GM21367 (cell line): ENCODE results near the gene LRRK2.
"Not testable (repeated sequence)": the region's sequence is repeated elsewhere in the genome, so short reads cannot be mapped to it uniquely, and the experiment has no call there.

Experiments used
- ATAC-seq: cut with Tn5 transposase; IDR thresholded peaks from one replicate; pipeline ENCODE4 v1.9.1; 2021; ENCODE audit not compliant: unreplicated experiment

LRRK2 gene

DNA sequence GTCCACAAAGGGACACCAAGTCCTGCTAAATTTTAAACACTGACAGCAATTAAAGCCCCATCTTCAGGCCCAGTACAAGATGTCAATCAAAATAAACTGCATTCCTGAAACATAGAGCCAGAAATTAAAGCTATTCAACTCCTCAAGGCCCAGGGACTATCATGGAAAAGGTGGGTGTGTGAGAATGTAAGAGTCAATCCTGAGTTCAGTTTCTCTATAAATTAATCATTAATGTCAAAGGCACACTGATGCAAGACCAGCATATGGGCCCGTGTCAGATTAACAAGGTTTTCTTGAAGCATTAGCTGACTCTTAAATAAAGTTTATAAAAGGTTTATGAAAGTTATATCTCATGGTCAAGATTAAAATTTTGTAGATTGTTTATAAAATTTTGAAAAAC lies 13.6 kb upstream of the LRRK2 start:
- not testable (repeated sequence) for ATAC-seq

DNA sequence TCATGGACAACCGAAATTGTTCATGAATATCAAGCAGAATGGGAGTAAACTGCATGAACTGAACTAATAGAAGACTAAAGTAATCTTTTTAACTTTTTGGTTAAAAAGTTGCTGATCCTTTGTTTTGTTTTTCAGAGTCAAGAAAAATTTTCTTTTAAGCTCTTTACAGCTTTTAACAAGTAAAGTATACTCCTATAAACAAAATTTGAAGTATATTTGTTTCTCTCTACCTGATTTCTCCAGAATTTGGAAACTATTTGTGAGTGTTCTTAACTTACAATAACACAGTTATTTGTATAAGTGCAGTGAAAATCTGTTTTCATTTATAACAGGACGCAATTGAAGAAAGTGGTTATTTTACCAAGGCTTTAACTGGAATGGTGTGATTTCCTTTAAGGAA lies 12.2 kb upstream of the LRRK2 start:
- ATAC-seq: no peak

DNA sequence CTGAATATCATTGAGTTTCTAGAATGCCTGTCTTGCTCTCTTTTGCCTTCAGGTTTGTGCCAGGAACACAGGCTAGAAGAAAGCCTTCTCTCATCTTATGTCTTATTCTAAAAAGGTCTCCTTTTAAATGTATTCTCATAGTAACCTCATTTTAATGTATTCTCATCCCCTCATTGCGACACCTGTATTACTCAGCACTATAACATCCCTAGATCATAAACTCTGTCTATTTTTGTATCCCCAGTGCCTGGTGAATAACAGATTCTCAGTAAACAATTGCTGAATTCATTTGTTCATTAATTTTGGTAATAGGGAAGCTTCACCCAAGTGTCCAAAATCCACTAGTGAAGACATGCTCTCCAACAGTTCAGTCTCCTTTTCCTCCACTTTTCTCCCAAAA lies 8.8 kb upstream of the LRRK2 start:
- ATAC-seq: no peak

DNA sequence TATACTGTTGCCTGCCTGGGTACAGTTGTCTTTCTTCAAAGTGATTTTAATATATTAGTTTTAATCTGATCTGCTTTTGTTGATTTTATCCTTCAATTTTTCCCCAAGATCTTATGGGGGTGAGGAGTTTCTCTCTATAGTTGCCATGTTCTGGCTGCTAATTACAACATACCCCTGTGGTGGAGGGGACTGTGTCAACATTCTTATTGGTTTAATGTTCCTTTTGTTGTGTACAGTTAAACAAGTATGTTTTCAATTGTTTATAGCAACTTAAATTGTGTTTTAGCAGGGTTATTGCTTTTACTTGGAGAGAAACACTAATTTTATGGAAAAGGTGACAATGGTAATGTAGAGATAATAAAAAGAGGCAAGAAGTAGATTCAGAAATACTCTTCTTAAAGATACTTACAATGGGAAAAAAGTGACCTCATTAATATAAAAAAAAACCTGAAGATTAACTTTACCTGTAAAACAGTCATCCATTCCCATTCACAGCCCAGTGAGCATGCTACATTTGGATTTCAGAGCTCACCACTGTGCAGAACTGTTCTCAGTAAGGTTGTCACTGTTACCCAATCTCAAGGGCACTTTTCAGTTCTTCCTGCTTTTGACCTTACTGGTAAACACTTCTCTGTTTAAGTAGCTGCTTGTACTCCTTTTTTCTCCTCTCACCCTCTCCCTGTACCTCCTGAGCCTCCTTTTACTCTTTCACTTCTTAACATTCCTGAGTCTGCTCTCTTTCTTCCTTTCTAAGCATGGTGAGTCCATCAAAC lies 8.1 kb upstream of the LRRK2 start:
- ATAC-seq: no peak

DNA sequence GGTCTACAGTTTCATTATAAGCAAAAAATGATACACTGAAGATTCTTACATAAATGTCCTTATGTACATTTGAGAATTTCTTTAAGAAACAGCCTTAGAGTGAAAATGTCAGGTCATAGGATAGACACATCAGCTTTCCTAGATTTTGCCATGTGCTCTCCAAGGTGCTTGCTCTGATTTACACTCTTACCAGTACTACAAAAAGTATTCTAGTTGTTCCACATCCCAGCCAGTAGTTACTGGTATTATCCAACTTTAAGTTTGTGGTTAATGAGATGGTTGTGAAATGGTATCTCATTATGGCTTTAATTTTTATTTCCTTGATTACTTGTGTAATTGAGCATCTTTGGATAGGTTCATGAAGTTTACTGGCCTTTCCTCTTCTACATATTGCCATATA lies 5.0 kb upstream of the LRRK2 start:
- no peak for ATAC-seq

DNA sequence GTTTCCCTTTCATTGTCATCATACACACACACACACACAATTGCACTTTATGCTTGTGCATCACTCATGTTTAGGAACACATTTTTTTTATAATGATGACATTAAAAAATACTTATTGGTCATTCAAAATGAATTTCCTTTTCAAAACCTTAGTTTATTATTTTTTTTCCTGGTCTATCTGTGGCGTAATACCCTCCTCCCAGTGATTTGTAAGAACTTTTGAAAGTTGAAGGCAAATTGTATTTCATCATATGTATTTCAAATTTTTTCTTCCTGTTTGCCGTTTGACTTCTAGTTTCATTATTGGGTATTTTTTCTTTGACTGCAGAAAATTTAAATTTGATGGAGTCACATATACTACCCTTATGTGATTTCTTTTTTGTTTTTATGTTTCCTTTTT lies 2.5 kb upstream of the LRRK2 start:
- no peak for ATAC-seq

DNA sequence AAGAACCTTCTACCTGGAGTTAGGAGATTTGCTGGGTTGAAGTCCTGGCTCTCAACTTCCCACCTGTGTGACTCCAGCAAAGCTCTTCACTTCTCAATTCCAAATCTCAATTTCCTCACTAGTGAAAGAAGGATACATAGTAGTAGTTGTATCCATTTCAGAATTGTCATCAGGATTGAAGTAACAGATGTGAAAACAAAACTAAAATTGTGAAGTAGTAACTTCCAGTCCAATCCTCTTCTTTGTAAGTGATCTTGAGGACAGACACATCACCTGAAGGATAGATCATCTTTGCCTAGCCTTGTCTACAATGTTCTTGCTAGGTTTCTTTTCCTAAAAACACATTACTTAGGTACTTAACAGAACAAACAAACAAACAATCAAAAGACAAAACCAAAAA lies 1.2 kb upstream of the LRRK2 start:
- ATAC-seq: no peak

DNA sequence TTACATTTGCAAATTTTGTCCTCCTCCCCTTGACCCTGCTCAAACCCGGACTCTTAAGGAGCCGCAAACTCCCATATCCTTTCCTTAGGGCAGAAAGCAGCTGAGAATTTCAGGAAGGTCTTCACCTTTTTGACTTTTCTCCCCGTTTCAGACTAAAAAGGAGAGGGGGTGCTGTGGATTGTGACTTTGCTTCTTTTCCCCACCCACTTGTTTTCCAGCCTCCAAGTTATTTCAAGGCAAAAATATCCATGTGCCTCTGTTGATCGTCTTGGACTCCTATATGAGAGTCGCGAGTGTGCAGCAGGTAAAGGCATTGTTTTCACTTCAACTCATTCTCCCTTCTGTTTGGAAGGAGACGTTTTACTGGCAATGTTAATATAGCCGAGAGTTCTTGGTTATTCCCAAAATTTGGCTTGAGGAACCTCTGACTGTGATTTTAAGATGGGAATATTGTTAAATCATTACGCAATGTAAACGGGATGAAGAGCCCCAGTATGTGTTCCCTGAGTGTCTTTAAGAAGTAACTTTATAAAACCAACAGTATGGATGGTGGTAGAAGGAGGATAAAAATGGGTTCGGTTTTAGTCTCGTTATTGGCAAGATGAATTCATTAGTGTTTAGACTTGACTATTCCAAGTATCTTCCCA lies 663 bp downstream of the LRRK2 start:
- no peak for ATAC-seq

DNA sequence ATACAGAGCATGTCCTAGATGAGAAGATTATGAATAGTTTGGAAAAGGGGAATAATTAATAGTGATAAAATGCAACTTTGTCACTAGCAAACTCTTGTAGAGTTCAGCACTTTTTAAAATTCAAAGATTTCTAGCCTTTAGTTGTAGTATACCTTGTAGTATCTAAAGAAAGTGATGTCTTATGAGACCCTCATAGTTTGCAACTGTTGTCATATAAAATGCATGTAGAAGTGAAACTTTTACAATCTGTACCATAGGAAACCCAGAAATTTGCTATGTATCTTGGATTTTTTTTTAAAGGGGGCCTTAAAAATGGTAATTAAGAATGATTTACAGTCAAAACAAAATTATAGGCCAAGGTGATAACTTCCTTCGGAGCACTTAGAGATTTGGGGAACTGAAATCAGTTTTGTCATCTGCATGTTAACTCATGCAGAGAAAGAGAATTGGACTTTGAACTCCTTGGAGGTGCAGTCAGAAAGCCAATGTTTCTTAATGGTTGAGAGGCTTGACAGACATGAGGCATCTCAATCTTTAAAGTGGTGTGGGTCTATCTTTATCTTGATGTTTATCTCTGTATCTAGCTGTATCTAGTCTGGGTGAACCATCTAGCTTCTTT lies 1.3 kb downstream of the LRRK2 start:
- peak; percentile 65 for ATAC-seq

DNA sequence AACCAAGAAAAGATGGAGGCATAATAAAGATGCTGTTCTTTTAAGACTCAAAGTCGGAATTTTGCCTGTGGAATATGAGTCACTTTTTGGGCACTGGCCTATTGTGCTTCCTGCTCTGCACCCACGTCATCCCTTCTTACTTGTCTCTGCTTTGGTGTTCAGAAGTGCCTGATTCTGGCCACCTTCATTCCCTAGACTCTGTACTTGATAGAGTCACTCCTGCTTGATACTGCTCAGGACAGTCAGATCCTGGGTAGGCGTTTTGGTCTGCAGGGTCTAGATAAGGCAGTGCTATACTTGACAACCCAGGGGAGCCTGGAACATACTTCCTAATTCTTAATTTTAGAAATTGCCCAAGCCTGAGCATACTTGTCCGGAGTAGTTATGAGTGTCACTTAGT lies 1.9 kb downstream of the LRRK2 start:
- ATAC-seq: no peak

DNA sequence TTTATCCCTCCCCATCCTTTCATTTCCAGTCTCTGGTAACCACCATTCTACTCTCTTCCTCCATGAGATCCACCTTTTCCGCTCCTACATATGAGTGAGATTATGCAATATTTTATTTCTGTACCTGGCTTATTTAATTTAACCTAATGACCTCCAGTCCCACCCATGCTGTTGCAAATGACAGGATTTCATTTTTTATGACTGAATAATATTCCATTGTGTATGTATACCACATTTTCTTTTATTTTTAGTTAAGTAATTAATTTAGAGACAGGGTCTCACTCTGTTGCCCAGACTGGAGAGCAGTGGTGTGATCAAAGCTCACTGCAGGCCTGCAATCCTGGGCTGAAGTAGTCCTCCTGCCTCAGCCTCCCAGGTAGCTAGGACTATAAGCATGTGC lies 2.6 kb downstream of the LRRK2 start:
- ATAC-seq: no peak

DNA sequence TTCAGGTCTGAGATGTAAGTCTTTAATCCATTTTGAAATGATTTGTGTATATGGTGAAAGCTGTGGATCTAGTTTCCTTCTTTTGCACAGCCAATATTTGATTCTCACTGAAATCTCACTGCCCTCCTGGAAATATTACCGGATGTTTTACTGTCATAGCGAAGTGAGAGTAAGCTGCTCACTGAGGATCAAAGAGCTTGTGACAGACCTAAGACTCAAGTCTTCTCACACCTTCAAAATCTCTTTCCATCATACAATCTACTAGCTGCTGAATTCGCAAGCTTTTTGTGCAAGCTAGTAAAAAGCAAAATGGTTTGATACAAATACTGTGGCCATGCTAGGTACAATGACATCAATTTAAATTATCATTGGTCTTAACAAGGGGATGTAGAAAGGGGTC lies 3.9 kb downstream of the LRRK2 start:
- no peak for ATAC-seq

DNA sequence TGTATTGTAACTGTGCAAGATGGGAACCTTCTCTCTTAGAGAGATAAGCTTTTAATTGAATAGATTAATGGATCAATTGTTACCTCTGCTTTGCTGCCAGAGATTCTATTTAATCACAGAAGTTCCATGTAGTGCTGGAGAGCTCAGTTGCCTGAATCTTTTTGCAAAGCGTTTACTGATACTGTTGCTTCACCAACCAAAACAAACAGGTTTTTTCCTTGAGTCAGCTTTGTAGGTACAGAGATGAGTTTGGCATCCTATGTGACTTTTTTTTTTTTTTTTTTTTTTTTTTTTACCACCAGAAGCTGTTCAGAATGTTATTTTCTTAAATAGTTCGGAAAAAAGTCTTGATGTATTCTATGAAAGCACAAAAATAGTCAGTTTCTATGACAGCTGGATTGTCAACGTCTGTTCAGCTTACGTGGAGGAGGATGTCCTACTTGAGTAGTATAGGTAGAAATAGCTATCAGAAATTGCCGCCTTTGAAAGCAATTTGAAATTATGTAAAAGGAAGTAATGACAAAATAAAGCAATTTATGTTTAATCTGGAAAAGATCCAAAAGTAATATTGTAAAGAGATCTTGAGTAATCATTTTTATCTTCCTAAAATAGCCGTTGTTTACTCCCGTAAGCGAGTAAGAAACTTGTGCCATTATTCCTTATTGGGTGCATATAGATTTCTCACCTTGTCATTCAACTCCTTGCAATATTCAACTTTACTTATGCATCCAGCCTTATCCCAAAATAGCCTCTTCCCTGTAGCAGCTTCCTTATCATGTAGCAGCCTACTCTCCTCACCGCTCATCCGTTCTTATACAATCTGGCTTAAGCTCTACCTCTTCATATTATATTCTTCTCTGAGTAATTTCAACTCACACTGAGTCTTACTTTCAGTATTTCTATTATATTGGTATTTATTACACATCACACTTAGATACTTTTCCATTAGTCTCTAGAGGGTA lies 5.2 kb downstream of the LRRK2 start:
- ATAC-seq: no peak

DNA sequence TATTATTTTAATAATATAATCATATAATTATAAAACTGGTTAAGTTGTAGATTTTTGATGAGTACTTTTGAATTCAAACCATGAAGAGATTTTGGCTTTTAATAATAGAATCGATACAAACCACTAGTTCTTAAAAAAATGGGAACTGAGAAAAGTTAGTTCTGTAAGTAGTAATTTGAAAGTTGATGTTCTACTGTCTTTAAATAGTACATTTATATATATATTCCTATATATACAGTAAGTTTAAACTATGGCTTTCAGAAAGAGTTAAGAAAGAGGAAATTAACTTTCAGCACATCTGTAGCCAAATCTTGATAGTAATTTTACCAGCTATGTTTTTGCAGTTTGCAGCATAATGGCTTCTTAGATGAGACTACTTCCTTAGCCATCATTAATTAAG lies 7.8 kb downstream of the LRRK2 start:
- ATAC-seq: no peak

DNA sequence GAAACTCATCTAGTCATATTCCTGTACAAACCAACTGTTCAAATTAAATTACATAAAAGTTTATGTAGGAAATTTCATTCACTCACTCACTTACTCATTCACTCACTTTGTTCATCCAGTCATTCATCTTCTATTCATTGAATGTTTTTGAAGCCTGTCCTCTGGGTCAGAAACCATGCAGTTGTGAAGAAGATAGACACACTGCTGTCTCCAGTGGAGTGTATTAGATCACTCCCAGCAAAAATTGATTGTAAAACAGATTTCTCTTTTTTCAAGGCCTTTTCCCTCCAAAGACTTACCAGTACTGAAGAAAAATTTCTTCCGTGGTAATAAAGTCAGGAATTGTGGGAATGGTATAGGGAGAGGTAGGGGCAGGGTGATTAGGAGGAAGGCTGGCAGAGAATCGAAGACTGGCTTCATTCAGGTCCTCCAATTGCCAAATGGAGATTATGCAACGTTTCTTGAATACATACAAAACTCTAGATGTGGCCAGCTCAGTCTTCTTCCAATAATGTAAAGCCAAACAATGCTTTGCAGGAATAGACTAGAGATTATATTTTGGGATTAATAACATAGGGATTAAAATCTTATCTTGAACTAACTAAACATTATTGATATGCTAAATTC lies 9.1 kb downstream of the LRRK2 start:
- no peak for ATAC-seq

DNA sequence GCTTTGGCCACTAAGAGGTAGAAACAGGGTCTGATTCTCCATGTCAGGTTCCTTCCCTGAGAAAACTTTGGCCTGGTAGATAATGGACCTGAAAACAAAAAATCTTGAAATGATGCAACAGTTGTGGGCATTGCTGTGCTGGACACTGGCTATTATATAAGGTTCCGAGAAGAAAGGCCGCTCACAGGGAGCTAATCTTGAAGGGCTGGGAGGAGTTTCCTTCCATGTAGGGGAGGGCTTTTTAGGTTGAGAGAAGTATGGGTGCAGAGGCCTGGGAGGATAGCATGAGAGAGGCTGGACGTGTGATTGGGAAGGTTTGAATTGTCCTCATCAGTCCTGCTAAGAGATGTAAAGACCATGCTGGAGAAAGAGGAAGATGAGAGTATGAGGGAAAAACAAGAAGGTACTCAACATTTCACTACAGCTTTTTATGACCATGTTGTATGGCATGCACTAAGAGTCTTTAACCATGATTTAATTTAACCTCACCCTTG lies 11.6 kb downstream of the LRRK2 start:
- no peak for ATAC-seq

DNA sequence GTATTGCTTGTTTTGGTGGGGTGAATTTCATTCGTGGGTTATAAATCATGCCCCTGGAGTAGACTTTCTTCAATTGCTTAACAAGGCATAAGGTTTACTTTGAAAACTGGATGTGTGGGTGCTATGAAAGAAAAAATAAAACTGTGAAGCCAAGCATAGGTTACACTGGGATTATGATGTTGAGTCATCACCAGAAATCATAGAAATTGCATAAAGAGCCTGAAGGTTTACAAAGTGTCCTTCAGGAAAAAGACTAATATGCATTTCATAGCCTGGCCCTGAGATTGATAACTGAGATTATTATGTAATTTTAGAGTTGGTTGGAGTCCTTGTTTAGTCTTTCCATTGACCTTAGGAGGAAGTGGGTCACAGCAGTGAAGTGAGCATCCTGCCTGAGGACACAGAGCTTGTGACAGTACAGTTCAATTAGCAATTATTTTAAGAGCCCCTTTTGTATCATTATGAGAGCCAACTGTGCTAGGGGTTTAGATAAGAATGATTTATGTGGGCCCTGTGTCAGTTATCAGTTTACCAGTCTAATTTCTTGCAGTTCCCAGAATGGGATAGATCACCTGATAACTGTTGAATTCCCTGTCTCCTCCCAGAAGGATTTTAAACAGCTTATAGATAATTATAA lies 13.6 kb downstream of the LRRK2 start:
- ATAC-seq: no peak

DNA sequence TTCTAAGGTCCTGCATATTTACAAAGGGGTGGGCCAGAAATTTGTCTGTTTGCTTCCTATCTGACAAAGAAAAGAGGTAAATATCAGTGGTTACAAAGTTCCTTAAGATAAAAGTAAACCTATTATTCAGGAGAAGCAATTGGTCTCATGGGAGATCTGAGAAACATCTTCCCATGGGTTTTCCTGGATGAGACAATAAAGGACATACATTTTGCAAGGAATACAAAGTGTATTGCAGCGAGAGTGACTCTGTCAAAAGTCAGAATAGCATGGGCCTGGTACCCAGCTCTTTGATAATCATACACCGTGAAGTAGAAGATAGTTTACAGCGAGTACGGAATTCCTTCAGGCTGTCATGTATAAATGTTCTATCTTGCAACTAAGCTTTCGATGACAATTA lies 14.2 kb downstream of the LRRK2 start:
- no peak for ATAC-seq

DNA sequence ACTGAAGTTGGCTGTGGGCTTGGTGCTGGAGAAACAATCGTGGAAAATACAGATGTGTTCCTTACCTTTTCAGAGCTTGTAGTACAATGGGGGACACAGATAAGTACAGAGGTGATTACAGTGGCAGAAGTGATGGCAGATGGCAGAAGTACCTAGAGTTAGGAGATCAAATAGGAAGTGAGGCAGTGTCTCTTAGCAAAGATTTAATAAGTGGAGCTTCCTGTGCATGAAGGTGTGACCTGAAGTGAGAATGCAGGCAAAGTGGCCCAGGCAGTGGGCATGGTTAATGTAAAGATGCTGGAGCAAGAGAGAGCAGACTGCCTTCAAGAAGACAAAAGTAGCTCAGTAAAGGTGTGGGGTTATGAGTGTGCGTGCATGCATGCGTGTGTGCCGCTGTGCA lies 16.0 kb downstream of the LRRK2 start:
- no peak for ATAC-seq

DNA sequence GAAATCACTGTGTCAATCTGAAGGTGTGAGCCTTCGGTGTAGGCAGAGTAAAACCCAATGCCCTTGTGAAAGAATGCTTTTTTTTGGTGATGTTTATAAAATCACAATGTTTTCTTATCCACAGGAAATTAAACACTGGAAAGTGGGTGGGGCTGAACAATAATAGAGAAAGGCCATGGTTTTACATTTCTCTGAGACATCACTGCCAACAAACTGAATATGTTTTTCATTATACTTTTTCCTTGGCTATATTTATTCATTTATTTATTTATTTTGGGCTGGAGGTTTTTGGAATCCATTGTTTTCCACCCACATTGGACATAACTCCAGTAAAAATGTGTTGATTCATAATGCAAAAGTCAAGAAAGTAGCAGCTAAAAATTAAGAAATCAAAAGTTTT lies 16.9 kb downstream of the LRRK2 start:
- no peak for ATAC-seq
